ENCODE data around the gene SAPCD2.
"Not testable (repeated sequence)": the region's sequence is repeated elsewhere in the genome, so short reads cannot be mapped to it uniquely, and the experiment has no call there.

SAPCD2 gene

DNA sequence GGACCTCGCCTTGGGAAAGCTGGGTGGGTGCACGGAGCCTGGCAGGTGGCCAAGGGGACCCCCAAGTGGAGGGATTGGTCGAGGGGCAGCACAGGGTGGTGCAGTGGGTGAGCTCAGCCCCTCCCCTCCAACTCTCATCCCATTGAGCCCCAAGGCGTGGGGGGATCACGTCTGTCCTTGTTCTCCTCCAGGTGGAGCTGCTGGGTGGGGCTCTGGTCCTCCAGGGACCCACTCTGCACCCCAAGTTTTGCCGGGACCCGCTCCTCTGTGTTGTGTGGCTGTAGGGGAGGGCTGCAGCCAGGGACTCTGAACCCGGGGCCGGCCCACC lies 34.9 kb downstream of the SAPCD2 start:
- TF ChIP-seq, protein P1, sequence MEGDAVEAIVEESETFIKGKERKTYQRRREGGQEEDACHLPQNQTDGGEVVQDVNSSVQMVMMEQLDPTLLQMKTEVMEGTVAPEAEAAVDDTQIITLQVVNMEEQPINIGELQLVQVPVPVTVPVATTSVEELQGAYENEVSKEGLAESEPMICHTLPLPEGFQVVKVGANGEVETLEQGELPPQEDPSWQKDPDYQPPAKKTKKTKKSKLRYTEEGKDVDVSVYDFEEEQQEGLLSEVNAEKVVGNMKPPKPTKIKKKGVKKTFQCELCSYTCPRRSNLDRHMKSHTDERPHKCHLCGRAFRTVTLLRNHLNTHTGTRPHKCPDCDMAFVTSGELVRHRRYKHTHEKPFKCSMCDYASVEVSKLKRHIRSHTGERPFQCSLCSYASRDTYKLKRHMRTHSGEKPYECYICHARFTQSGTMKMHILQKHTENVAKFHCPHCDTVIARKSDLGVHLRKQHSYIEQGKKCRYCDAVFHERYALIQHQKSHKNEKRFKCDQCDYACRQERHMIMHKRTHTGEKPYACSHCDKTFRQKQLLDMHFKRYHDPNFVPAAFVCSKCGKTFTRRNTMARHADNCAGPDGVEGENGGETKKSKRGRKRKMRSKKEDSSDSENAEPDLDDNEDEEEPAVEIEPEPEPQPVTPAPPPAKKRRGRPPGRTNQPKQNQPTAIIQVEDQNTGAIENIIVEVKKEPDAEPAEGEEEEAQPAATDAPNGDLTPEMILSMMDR (IDR thresholded peaks at IDR 0.05; ENCODE audit: low read depth, low read length, poor library complexity, severe bottlenecking), result peak; percentile 45
- TF ChIP-seq EZH2phosphoT487 (IDR thresholded peaks at IDR 0.05; ENCODE audit: borderline replicate concordance, low read length), result no peak
- H3K9me2 ChIP-seq (replicated peaks; ENCODE audit: control insufficient read depth, low read length), result no peaks in the 10 kb centered on the region
- H3K27ac ChIP-seq (ENCODE audit: low read depth, low read length), result no peak overlapping the region
- no peaks in the 10 kb centered on the region for H3K79me2 ChIP-seq (ENCODE audit: control insufficient read depth, low read length)
- peaks cover 39% of the 10 kb centered on the region for H3K27me3 ChIP-seq (ENCODE audit: control insufficient read depth, low read length)
- no peaks in the 10 kb centered on the region for H3K9me3 ChIP-seq (ENCODE audit: control insufficient read depth, insufficient read depth, low read length)
- H3K36me3 ChIP-seq (ENCODE audit: control insufficient read depth, low read length), result no peaks in the 10 kb centered on the region
- no peak overlapping the region for H3K4me3 ChIP-seq (ENCODE audit: low read length)
- peaks cover 29% of the 10 kb centered on the region for H3K4me1 ChIP-seq (ENCODE audit: control insufficient read depth, low read length)
- H3F3A ChIP-seq (ENCODE audit: control insufficient read depth, insufficient read depth), result no peaks in the 10 kb centered on the region
- H4K20me1 ChIP-seq (ENCODE audit: control insufficient read depth, insufficient read depth, low read depth, low read length), result 0 out of 2 replicates have a peak, but pooled peaks cover 3% of the 10 kb centered on the region
- H3K4me2 ChIP-seq (ENCODE audit: low read length), result no peak overlapping the region

- Histone ChIP-seq H3K4me2 (ENCODE audit: low read length) (no peak overlapping the region; the same call in 1 of the 2 replicates), H3K79me2 (ENCODE audit: control insufficient read depth, low read length) (no peaks in the 10 kb centered on the region), H4K20me1 (ENCODE audit: control insufficient read depth, insufficient read depth, low read depth, low read length) (0 out of 2 replicates have a peak, but pooled peaks cover 3% of the 10 kb centered on the region), H3K4me1 (ENCODE audit: control insufficient read depth, low read length) (peaks cover 35% of the 10 kb centered on the region), H3K4me3 (ENCODE audit: low read length) (no peak overlapping the region), H3K27me3 (ENCODE audit: control insufficient read depth, low read length) (peaks cover 45% of the 10 kb centered on the region), H3F3A (ENCODE audit: control insufficient read depth, insufficient read depth) (no peaks in the 10 kb centered on the region), H3K27ac (ENCODE audit: low read depth, low read length) (no peak overlapping the region), H3K9me3 (ENCODE audit: control insufficient read depth, insufficient read depth, low read length) (no peaks in the 10 kb centered on the region), H3K36me3 (ENCODE audit: control insufficient read depth, low read length) (no peaks in the 10 kb centered on the region), H3K9me2 (replicated peaks; ENCODE audit: control insufficient read depth, low read length) (no peaks in the 10 kb centered on the region)
- TF ChIP-seq, protein P1 (IDR thresholded peaks at IDR 0.05; ENCODE audit: low read depth, low read length, poor library complexity, severe bottlenecking), result peak; percentile 94
- TF ChIP-seq EZH2phosphoT487 (IDR thresholded peaks at IDR 0.05; ENCODE audit: borderline replicate concordance, low read length), result no peak; the same call in 1 of the 2 replicates
Measured at GRCh38 chr9:137034709-137035506, 35.4 kb downstream of the SAPCD2 start.

DNA sequence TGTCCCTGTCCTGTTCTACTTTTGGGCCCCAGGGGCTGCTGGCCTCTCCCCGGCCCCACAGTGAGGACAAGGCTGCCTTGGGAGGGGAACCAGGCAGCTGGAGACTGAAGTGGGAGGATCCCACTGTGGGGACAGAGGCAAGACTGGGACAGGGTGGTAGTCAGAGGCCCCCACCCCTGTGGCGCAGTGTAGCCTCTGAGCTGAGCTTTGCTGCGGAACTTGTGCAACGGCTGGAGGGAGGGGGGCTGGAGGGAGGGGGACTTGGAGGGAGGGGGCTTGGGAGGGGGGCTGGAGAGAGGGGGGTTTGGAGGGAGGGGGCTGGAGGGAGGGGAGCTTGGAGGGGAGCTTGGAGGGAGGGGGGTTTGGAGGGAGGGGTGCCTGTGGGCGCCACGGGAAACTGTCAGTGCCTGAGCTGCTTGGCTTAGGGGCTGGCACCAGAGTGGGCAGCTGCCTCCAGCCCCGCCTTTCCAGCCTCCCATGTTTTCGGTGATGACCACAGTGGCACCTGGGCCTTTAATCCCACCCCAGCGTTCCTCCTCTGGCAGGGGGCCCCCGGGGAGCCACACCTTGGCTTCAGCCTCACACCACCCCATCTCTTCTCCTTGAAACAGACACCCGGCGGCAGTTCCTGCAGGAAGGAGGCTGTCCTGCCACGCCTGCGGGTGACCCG lies 36.2 kb downstream of the SAPCD2 start:
- Histone ChIP-seq H3K4me3 (ENCODE audit: low read length) (no peak overlapping the region), H3K27ac (ENCODE audit: low read depth, low read length) (no peak overlapping the region), H3K79me2 (ENCODE audit: control insufficient read depth, low read length) (no peaks in the 10 kb centered on the region), H3K36me3 (ENCODE audit: control insufficient read depth, low read length) (no peaks in the 10 kb centered on the region), H3K27me3 (ENCODE audit: control insufficient read depth, low read length) (peaks cover 51% of the 10 kb centered on the region), H3K4me1 (ENCODE audit: control insufficient read depth, low read length) (peaks cover 42% of the 10 kb centered on the region), H3K9me2 (replicated peaks; ENCODE audit: control insufficient read depth, low read length) (no peaks in the 10 kb centered on the region), H3K4me2 (ENCODE audit: low read length) (no peak overlapping the region), H3F3A (ENCODE audit: control insufficient read depth, insufficient read depth) (no peaks in the 10 kb centered on the region), H4K20me1 (ENCODE audit: control insufficient read depth, insufficient read depth, low read depth, low read length) (0 out of 2 replicates have a peak, but pooled peaks cover 3% of the 10 kb centered on the region), H3K9me3 (ENCODE audit: control insufficient read depth, insufficient read depth, low read length) (no peaks in the 10 kb centered on the region)
- TF ChIP-seq, protein P1 (IDR thresholded peaks at IDR 0.05; ENCODE audit: low read depth, low read length, poor library complexity, severe bottlenecking), result no peak
- no peak for TF ChIP-seq EZH2phosphoT487 (IDR thresholded peaks at IDR 0.05; ENCODE audit: borderline replicate concordance, low read length)

GRCh38 chr9:137033481-137033880 lies 36.9 kb downstream of the SAPCD2 start:
- peaks cover 49% of the 10 kb centered on the region for H3K4me1 ChIP-seq (ENCODE audit: control insufficient read depth, low read length)
- not testable (repeated sequence) for H4K20me1 ChIP-seq (ENCODE audit: control insufficient read depth, insufficient read depth, low read depth, low read length); H3K79me2 ChIP-seq (ENCODE audit: control insufficient read depth, low read length); H3K36me3 ChIP-seq (ENCODE audit: control insufficient read depth, low read length); H3K9me3 ChIP-seq (ENCODE audit: control insufficient read depth, insufficient read depth, low read length); H3K4me2 ChIP-seq (ENCODE audit: low read length); H3F3A ChIP-seq (ENCODE audit: control insufficient read depth, insufficient read depth); H3K4me3 ChIP-seq (ENCODE audit: low read length); H3K9me2 ChIP-seq (replicated peaks; ENCODE audit: control insufficient read depth, low read length); H3K27ac ChIP-seq (ENCODE audit: low read depth, low read length)
- peaks cover 55% of the 10 kb centered on the region for H3K27me3 ChIP-seq (ENCODE audit: control insufficient read depth, low read length)
